HepG2 (cell line): ENCODE measurements around the gene MOCS1. TPM values are rescaled to one million over a fixed set of nuclear protein-coding genes. Genes with fewer than 3 reads are reported as not detected.

Experiments
- DNMT1 ChIP-seq: sonication (generic); formaldehyde crosslinking; IDR thresholded peaks from 2 replicates; pipeline ENCODE4 v1.5.1; 2020; ENCODE audit warnings: mild to moderate bottlenecking, missing genetic modification reagents
- GABPB1 ChIP-seq: IDR thresholded peaks from 2 replicates; pipeline ENCODE4 v1.6.1; 2016; ENCODE audit warnings: mild to moderate bottlenecking, missing genetic modification reagents, moderate library complexity, missing compliant biosample characterization
- GATAD1 ChIP-seq: IDR thresholded peaks from 2 replicates; pipeline ENCODE4 v1.6.1; 2016; ENCODE audit warnings: missing genetic modification reagents, missing compliant biosample characterization
- HES4 ChIP-seq: sonication (generic); formaldehyde crosslinking; IDR thresholded peaks from 2 replicates; pipeline ENCODE4 v1.9.0; 2021; ENCODE audit warnings: mild to moderate bottlenecking, missing genetic modification reagents, borderline replicate concordance
- KDM1A ChIP-seq: IDR thresholded peaks from 2 replicates; pipeline ENCODE4 v1.6.1; 2016; ENCODE audit warnings: missing compliant biosample characterization
- LCORL ChIP-seq, 2 experiments: fragments of 450-650 bp in 1 of 2; sonication (generic) in 1 of 2; formaldehyde crosslinking in 1 of 2; IDR thresholded peaks; 2 replicates each; pipeline versions ENCODE4 v1.5.0 to v1.6.1; 2017 to 2020; ENCODE audit warnings: antibody characterized with exemption in 1 of 2, missing genetic modification reagents in 1 of 2
- PRPF4 ChIP-seq: fragments of 200-400 bp; formaldehyde crosslinking; IDR thresholded peaks from 2 replicates; pipeline ENCODE4 v1.6.1; 2016; ENCODE audit warnings: low read length, low read depth; ENCODE audit not compliant: poor library complexity, severe bottlenecking
- REL ChIP-seq: sonication (generic); formaldehyde crosslinking; conservative IDR thresholded peaks from 2 replicates; pipeline ENCODE4 v1.8.0; 2022; ENCODE audit warnings: mild to moderate bottlenecking, missing genetic modification reagents, moderate library complexity
- RFXANK ChIP-seq: IDR thresholded peaks from 2 replicates; pipeline ENCODE4 v1.6.1; 2016
- RXRA ChIP-seq: sonication (generic); formaldehyde crosslinking; IDR thresholded peaks from 2 replicates; pipeline ENCODE4 v1.5.1; 2020; ENCODE audit warnings: missing genetic modification reagents
- SKI ChIP-seq: fragments of 450-650 bp; IDR thresholded peaks from one replicate; pipeline ENCODE4 v1.6.1; 2018; ENCODE audit warnings: mild to moderate bottlenecking; ENCODE audit not compliant: partially characterized antibody
- SRF ChIP-seq: IDR thresholded peaks from 2 replicates; pipeline ENCODE4 v1.6.1; 2011; ENCODE audit warnings: mild to moderate bottlenecking, low read depth, low read length, moderate library complexity
- TOPORS ChIP-seq: sonication (generic); formaldehyde crosslinking; IDR thresholded peaks from 2 replicates; pipeline ENCODE4 v1.8.0; 2023; ENCODE audit warnings: mild to moderate bottlenecking, missing genetic modification reagents
- UBTF ChIP-seq: sonication (generic); formaldehyde crosslinking; IDR thresholded peaks from 2 replicates; pipeline ENCODE4 v1.4.0; 2020; ENCODE audit warnings: mild to moderate bottlenecking, missing genetic modification reagents
- XRCC5 ChIP-seq: fragments of 200-400 bp; formaldehyde crosslinking; optimal IDR thresholded peaks from 2 replicates; pipeline ENCODE3; 2017; ENCODE audit warnings: mild to moderate bottlenecking, low read length
- ZFP36L2 ChIP-seq: sonication (generic); formaldehyde crosslinking; IDR thresholded peaks from 2 replicates; pipeline ENCODE4 v1.4.0; 2020; ENCODE audit warnings: missing genetic modification reagents
- ZMAT3 ChIP-seq: sonication (generic); formaldehyde crosslinking; conservative IDR thresholded peaks from 2 replicates; pipeline ENCODE4 v1.7.0; 2021; ENCODE audit warnings: missing genetic modification reagents
- ZNF205 ChIP-seq: IDR thresholded peaks from 2 replicates; pipeline ENCODE4 v1.6.1; 2018; ENCODE audit warnings: missing biosample characterization, missing genetic modification reagents
- ZNF256 ChIP-seq: sonication (generic); formaldehyde crosslinking; conservative IDR thresholded peaks from 2 replicates; pipeline ENCODE4 v1.4.0; 2020; ENCODE audit warnings: missing genetic modification reagents
- ZNF318 ChIP-seq: sonication (generic); formaldehyde crosslinking; IDR thresholded peaks from 2 replicates; pipeline ENCODE4 v1.4.0; 2020; ENCODE audit warnings: mild to moderate bottlenecking, missing genetic modification reagents
- ZNF333 ChIP-seq: sonication (generic); formaldehyde crosslinking; IDR thresholded peaks from 2 replicates; pipeline ENCODE4 v1.4.0; 2020; ENCODE audit warnings: mild to moderate bottlenecking, missing genetic modification reagents, borderline replicate concordance
- ZNF570 ChIP-seq: sonication (generic); formaldehyde crosslinking; IDR thresholded peaks from 2 replicates; pipeline ENCODE4 v1.4.0; 2020; ENCODE audit warnings: mild to moderate bottlenecking, missing genetic modification reagents, borderline replicate concordance
- polyA plus RNA-seq, 8 experiments: library from polyadenylated mRNA; depleted of rRNA in 3 of 8; stranded (reverse) in 7 of 8; unstranded in 1 of 8; fragments of >200 nt; fragmentation: Illumina TruSeq in 4 of 8; extraction: Trizol in 4 of 8; gene quantifications; 2 replicates each; pipeline versions ENCODE4 v1.2.1 to v1.2.3, GENCODE V29; 2011 to 2016; ENCODE audit warnings: low read depth in 4 of 8, missing spikeins in 1 of 8, mixed read lengths in 1 of 8; ENCODE audit not compliant: insufficient read depth in 1 of 8
- total RNA-seq, 5 experiments: library from RNA; depleted of rRNA; stranded (reverse); fragments of >200 nt; fragmentation: Illumina TruSeq; extraction: Trizol; gene quantifications; 2 replicates each; pipeline ENCODE4 v1.2.3, GENCODE V29; 2016; ENCODE audit warnings: low read depth in 1 of 5

The MOCS1 gene
- total and polyA plus RNA-seq, 2 of the 13 experiments (the other 11 are each of a cell fraction or from before 2014, with no cell fraction given) = 5.3 to 11.7 TPM

DNA sequence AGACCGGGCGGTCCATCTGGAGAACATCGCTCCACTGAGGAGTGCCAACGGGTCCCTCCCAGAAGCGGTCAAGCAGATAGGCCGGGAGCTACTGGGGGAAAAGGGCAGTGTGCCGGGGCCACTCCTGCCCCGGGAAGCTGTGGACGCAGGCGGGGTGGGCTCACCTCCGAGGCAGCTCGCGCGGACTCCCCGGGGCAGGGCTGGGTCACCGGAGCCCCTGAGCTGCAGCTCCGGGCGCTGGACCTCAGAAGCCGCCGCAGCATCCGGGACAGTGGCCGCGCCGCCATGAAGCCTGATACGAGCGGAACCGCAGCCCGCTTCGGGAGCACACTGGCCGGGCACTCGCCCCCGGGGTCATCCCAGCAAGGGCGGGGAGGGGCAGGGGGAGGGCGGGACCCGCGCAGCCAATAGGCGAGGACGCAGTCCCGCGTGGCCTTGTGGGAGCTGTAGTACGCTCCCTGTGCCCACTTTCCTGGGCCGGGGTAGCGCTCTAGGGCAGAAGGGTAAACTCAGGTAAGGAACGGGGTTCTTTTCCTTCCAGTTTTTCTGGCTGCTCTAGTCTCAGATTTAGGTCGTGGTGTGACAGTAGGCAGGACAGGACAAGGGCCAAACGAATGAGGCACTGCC, at the start of gene MOCS1 (continued):
- TF ChIP-seq REL (CRISPR knock-in tag) (no peak), ZNF256 (no peak), LCORL (IDR thresholded peaks at IDR 0.05) (no peak), LCORL (CRISPR knock-in tag; IDR thresholded peaks at IDR 0.05) (peak; percentile 66; the same call in 1 of the 2 replicates), UBTF (CRISPR knock-in tag) (peak; percentile 92), RFXANK (CRISPR knock-in tag) (no peak), PRPF4 (no peak), ZNF205 (CRISPR knock-in tag) (0 out of 2 replicates have a peak, but pooled peaks have one; percentile 63), DNMT1 (CRISPR knock-in tag) (no peak), XRCC5 (peak; percentile 46), GATAD1 (CRISPR knock-in tag) (peak; percentile 65; the same call in 1 of the 2 replicates), RXRA (CRISPR knock-in tag) (peak; percentile 78), ZFP36L2 (CRISPR knock-in tag) (no peak), TOPORS (CRISPR knock-in tag) (no peak), ZNF318 (CRISPR knock-in tag) (no peak), KDM1A (no peak), ZNF333 (no peak), HES4 (no peak), SRF (no peak), ZMAT3 (CRISPR knock-in tag) (no peak; the same call in 1 of the 2 replicates), GABPB1 (peak; percentile 90), SKI (no peak), ZNF570 (no peak)
